Measurements from ENCODE around the gene RPTOR.

RPTOR gene

DNA sequence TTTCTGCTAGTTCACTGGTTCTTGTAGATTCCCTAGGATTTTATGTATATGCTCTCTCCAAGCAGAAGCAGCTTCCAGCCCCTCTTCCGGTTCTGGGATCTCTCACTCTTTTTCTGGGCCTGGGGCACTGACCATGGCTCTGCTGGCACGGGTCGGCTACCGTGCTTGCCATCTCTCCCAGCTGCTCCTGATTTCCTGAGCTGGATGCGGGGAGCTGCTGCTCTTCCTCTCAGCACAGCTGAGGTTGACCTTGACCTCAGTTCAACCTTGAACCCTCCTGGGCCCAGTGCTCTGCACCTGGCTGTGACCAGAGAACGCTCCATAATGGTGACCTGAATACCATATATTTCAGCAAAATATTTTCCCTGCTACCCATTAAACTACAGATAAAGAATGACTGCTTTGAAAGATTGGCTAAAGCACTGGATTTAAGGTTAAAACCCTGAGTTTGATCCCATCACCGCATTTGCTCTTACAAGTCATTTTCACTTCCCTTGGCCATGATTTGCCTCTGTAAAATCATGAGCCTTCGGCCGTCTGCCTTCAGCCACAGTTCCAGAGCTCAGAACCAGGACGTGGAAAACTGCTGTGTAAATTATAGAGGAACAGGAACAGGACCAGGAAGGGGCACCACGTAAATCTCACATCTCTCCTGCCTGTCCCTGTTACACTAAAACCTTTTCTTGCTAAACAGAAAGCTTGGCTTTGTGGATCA is 316.2 kb downstream of the RPTOR start:
- H3K4me3 ChIP-seq (ENCODE audit: low read depth, low read length): no peak overlapping the region
- TF ChIP-seq, protein P1, sequence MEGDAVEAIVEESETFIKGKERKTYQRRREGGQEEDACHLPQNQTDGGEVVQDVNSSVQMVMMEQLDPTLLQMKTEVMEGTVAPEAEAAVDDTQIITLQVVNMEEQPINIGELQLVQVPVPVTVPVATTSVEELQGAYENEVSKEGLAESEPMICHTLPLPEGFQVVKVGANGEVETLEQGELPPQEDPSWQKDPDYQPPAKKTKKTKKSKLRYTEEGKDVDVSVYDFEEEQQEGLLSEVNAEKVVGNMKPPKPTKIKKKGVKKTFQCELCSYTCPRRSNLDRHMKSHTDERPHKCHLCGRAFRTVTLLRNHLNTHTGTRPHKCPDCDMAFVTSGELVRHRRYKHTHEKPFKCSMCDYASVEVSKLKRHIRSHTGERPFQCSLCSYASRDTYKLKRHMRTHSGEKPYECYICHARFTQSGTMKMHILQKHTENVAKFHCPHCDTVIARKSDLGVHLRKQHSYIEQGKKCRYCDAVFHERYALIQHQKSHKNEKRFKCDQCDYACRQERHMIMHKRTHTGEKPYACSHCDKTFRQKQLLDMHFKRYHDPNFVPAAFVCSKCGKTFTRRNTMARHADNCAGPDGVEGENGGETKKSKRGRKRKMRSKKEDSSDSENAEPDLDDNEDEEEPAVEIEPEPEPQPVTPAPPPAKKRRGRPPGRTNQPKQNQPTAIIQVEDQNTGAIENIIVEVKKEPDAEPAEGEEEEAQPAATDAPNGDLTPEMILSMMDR (IDR thresholded peaks at IDR 0.05; ENCODE audit: low read depth, low read length, missing control alignments): no peak
- in situ Hi-C loops (cut with HindIII; ENCODE audit: low sequenced_read_pairs): loop anchor here (5.0 kb wide), 1 partner anchor 36 kb away; no protein-coding TSS in a partner anchor
- DNase-seq (ENCODE audit: low read depth): no peak

GRCh38 chr17:80861418-80861815 is 316.8 kb downstream of the RPTOR start:
- no peak for DNase-seq (ENCODE audit: low read depth)
- TF ChIP-seq, protein P1 (IDR thresholded peaks at IDR 0.05; ENCODE audit: low read depth, low read length, missing control alignments): no peak
- H3K4me3 ChIP-seq (ENCODE audit: low read depth, low read length): no peak overlapping the region
- in situ Hi-C loops (cut with HindIII; ENCODE audit: low sequenced_read_pairs): loop anchor here (5.0 kb wide), 1 partner anchor 36 kb away; no protein-coding TSS in a partner anchor

DNA sequence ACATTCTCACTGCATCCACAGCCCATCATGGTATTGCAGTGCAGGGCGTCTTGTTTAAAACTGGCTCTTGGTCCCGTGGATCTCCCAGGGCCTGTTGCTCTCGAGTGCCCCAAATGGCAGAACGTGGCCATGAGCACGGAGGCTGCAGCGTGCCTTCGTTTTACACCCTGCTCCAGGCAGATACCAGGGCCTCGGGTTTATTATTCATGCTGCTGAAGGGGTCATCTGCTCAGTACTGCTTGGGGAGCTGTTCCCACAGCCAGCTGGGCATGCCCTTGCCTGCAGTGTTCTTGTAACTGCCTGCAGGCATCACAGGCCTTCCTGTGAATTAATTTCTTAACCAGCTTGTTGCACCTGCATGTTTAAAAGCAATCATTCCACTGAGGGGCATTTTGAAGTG is 317.3 kb downstream of the RPTOR start:
- DNase-seq (ENCODE audit: low read depth): no peak
- TF ChIP-seq, protein P1 (IDR thresholded peaks at IDR 0.05; ENCODE audit: low read depth, low read length, missing control alignments): peak; percentile 77
- in situ Hi-C loops (cut with HindIII; ENCODE audit: low sequenced_read_pairs): loop anchor here (5.0 kb wide), 1 partner anchor 35 kb away; no protein-coding TSS in a partner anchor
- H3K4me3 ChIP-seq (ENCODE audit: low read depth, low read length): no peak overlapping the region

DNA sequence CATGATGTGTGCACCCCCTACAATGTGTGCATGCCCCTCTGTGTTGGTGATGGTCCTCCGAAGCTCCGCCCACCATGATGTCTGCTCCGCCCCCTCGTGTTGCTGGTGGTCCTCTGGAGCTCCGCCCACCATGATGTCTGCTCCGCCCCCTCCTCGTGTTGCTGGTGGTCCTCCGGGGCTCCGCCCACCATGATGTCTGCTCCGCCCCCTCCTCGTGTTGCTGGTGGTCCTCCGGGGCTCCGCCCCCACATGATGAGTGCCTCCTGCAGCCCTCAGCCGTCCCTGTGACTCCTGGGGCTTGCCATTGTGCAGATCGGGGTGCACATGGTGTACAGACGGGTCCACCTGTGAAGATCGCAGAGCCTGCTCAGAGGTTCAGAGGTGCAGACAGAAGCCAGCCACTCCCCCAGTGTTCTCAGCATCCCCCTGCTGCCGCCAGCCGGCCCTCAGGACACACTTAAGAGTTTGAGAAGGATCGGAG is 317.9 kb downstream of the RPTOR start:
- no peak for DNase-seq (ENCODE audit: low read depth)
- TF ChIP-seq, protein P1 (IDR thresholded peaks at IDR 0.05; ENCODE audit: low read depth, low read length, missing control alignments): no peak
- in situ Hi-C loops (cut with HindIII; ENCODE audit: low sequenced_read_pairs): loop anchor here (5.0 kb wide), 1 partner anchor 35 kb away; no protein-coding TSS in a partner anchor
- H3K4me3 ChIP-seq (ENCODE audit: low read depth, low read length): no peak overlapping the region

- TF ChIP-seq, protein P1 (IDR thresholded peaks at IDR 0.05; ENCODE audit: low read depth, low read length, missing control alignments): no peak
- no peak overlapping the region for H3K4me3 ChIP-seq (ENCODE audit: low read depth, low read length)
- in situ Hi-C loops (cut with HindIII; ENCODE audit: low sequenced_read_pairs): loop anchor here (5.0 kb wide), 1 partner anchor 34 kb away; no protein-coding TSS in a partner anchor
- no peak for DNase-seq (ENCODE audit: low read depth)
These were observed 318.3 kb downstream of the RPTOR start for GRCh38 chr17:80862978-80863377.

- TF ChIP-seq, protein P1 (IDR thresholded peaks at IDR 0.05; ENCODE audit: low read depth, low read length, missing control alignments): no peak
- H3K4me3 ChIP-seq (ENCODE audit: low read depth, low read length): no peak overlapping the region
- in situ Hi-C loops (cut with HindIII; ENCODE audit: low sequenced_read_pairs): loop anchor here (5.0 kb wide), 1 partner anchor 34 kb away; no protein-coding TSS in a partner anchor
- DNase-seq (ENCODE audit: low read depth): no peak
These were observed 319.0 kb downstream of the RPTOR start for GRCh38 chr17:80863626-80864025.
